Sigmoid colon (tissue), 4 donors: Measurements from ENCODE around the gene CDH13.

Source experiments
- CTCF ChIP-seq, 4 experiments: fragments of 450-650 bp in 3 of 4; fragments of 200-600 bp in 1 of 4; IDR thresholded peaks; one replicate each; pipeline ENCODE4 v1.5.1; 2016 to 2019; ENCODE audit warnings: antibody characterized with exemption in 4 of 4, mild to moderate bottlenecking in 3 of 4, moderate library complexity in 2 of 4
- EP300 ChIP-seq, 4 donors: sonication (generic); formaldehyde crosslinking; IDR thresholded peaks; one replicate each; pipeline ENCODE4 v1.6.1; 2017; ENCODE audit warnings: antibody characterized with exemption in 4 of 4
- POLR2AphosphoS5 ChIP-seq, 4 donors: sonication (generic); formaldehyde crosslinking; IDR thresholded peaks; one replicate each; pipeline ENCODE4 v1.6.1; 2017; ENCODE audit warnings: antibody characterized with exemption in 4 of 4

- TF ChIP-seq CTCF (IDR thresholded peaks at IDR 0.05) (no peak), EP300 (IDR thresholded peaks at IDR 0.05) (no peak), POLR2AphosphoS5 (IDR thresholded peaks at IDR 0.05) (no peak)
Measured at GRCh38 chr16:82681592-82681991, 54.8 kb downstream of the CDH13 start.
